ENCODE data around the gene PROK1.
A peak's percentile ranks its signal among the peaks of the same experiment; 100 is the strongest.

The PROK1 gene

DNA sequence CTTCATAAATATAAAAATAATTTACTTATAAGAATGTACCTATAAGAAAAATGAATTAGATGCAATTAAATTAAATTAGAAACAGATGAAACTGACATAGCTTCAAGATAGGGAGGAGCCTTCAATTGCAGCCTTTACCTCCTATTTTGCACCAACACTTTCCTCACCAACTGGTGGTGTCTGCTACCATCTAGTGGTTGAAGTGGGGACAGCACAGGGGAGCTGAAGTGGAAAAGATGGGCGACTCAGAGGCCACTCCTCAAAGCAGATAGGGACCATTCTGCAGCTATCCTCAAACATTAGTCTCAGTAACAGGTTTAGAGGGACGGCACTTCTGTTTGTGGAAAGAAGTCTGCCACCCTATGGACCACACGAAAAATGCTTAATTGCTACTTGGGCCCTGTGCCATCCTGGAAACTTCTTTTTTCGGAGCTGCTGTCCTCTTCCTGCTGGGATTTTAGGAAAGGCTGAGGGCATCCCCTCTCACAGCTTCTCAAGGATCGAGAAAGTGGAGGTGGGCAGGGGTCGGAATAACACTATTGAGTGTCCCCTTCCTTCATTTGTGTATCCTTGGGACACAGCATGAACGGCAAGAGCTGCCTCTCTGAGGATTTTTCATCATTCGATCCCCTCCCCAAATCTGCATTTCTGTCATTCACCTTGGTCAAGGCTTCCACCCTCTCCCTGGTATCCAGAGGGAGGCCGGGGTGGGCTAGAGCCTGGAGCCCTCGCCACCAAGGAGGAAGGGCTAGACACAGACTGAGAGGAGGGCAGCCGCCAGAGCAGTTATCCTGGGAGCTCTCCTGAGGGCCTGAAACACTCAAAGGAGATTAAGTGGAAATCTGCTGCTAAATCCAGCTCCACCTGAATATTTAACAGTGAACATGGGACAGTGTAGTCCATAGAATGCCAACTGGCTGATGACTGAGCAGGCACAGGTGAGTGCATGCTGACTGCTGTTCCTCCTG, 9.6 kb downstream of the PROK1 start:
- peak; percentile 72 for DNase-seq
- in situ Hi-C loops (cut with HindIII; ENCODE audit: low pct_ligation_motif_present, low pct_unique_long_range_greater_than_20kb, low sequenced_read_pairs), result no loop called here

- in situ Hi-C loops (cut with HindIII; ENCODE audit: low pct_ligation_motif_present, low pct_unique_long_range_greater_than_20kb, low sequenced_read_pairs), result no loop called here
- DNase-seq, result no peak
These were observed 11.1 kb downstream of the PROK1 start for GRCh38 chr1:110462093-110462492.

- peak; percentile 5 for DNase-seq
- in situ Hi-C loops (cut with HindIII; ENCODE audit: low pct_ligation_motif_present, low pct_unique_long_range_greater_than_20kb, low sequenced_read_pairs), result no loop called here
These were observed 12.0 kb downstream of the PROK1 start for GRCh38 chr1:110462964-110463363.

GRCh38 chr1:110463725-110464124, 12.8 kb downstream of the PROK1 start:
- DNase-seq, result no peak
- in situ Hi-C loops (cut with HindIII; ENCODE audit: low pct_ligation_motif_present, low pct_unique_long_range_greater_than_20kb, low sequenced_read_pairs), result no loop called here

DNA sequence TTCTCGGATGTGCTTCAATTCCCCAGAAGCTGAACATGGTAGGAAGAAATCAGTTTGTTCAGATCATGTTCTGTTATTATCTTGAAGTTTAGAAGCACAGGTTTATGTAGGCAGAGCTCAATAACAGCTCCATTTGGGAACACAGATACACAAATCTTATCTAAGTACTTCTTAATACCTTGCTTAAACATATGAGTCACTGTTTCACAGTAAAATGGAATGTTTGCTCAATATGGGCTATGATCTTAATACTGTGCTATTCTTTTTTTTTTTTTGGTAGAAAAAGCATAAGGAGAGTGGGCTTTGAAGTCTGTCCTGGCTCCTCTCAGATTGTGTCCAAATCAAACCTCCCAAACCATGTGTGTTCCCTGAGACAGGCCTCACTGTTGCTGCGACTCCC, 13.4 kb downstream of the PROK1 start:
- DNase-seq, result no peak

DNA sequence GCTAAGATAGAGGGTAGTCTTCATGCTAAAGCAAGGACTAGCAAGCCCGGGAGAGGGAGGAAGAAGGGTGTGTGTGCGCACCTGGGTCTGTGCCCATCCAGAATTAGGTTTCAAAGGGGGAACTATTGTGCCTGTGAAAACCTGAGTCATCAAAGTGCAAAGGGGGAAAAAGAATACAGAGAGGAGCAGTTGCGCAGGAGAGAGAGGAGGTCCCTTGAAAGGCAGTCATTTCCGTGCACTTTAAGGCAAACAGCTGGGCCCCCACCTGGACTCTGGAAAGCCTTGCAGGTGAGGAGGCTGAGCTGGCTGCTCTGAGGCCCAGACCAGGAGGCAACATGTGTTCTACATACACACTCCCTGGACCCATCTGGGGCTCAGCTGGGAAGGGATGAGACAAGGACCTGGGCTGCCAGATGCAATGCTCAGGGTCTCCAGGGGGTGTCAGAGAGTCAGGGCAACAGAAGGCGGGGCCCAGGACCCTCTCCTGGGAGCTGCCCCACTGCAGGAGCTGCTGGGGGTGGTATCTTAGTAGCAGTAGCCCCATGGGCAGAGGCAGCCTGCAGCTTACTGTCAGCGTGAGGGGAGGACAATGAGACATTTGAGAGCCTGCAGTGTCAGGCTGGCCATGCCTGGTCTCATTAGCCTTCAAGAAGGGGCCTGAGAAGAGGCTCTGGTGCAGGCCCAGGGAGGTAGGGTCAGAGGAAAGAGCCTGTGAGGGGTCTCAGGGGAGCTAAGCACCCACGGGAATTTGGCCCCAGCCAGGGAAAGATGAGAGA, 14.3 kb downstream of the PROK1 start:
- in situ Hi-C loops (cut with HindIII; ENCODE audit: low pct_ligation_motif_present, low pct_unique_long_range_greater_than_20kb, low sequenced_read_pairs), result no loop called here
- DNase-seq, result no peak

More for the DNA sequence above, 13.4 kb downstream of the PROK1 start:
- in situ Hi-C loops (cut with HindIII; ENCODE audit: low pct_ligation_motif_present, low pct_unique_long_range_greater_than_20kb, low sequenced_read_pairs), result no loop called here

DNA sequence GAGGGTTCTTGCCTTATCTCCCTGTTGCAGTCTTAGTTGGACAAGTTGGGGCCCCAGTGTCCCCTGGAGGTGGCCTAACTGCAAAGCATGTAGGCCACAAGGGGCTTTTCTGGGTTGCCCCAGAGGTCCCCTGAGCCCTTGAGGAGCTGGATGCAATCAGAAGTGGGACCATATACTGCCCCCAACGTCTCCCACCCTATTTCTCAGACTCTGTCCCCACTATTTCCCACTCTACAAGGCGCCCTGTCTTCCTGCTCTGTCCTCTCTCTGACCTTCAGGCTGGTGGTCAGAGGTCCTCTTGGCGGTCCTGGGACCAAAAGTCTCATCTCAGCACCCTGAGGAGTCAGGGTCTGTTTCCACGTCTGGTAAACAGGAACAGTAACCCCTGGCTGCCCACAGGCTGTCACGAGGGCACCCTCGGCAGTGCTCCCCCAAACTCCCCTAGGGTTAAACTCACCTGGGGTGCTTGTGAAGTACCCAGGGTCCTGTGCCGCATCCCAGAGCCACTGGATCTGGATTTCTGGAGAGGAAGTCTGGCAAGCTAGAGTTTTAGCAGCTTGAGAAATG, 14.9 kb downstream of the PROK1 start:
- in situ Hi-C loops (cut with HindIII; ENCODE audit: low pct_ligation_motif_present, low pct_unique_long_range_greater_than_20kb, low sequenced_read_pairs), result no loop called here
- DNase-seq, result no peak

GRCh38 chr1:110466646-110467280, 15.8 kb downstream of the PROK1 start:
- in situ Hi-C loops (cut with HindIII; ENCODE audit: low pct_ligation_motif_present, low pct_unique_long_range_greater_than_20kb, low sequenced_read_pairs), result no loop called here
- no peak for DNase-seq

GRCh38 chr1:110471131-110471530, 20.2 kb downstream of the PROK1 start:
- in situ Hi-C loops (cut with HindIII; ENCODE audit: low pct_ligation_motif_present, low pct_unique_long_range_greater_than_20kb, low sequenced_read_pairs), result no loop called here
- no peak for DNase-seq

- no peak for DNase-seq
- in situ Hi-C loops (cut with HindIII; ENCODE audit: low pct_ligation_motif_present, low pct_unique_long_range_greater_than_20kb, low sequenced_read_pairs), result no loop called here
These were observed 21.6 kb downstream of the PROK1 start for GRCh38 chr1:110472546-110472945.

- no peak for DNase-seq
- in situ Hi-C loops (cut with HindIII; ENCODE audit: low pct_ligation_motif_present, low pct_unique_long_range_greater_than_20kb, low sequenced_read_pairs), result no loop called here
These were observed 23.5 kb downstream of the PROK1 start for GRCh38 chr1:110474444-110474843.

- no peak for DNase-seq
- in situ Hi-C loops (cut with HindIII; ENCODE audit: low pct_ligation_motif_present, low pct_unique_long_range_greater_than_20kb, low sequenced_read_pairs), result no loop called here
These were observed 24.5 kb downstream of the PROK1 start for GRCh38 chr1:110475362-110476027.

GRCh38 chr1:110476028-110476765, 25.2 kb downstream of the PROK1 start:
- in situ Hi-C loops (cut with HindIII; ENCODE audit: low pct_ligation_motif_present, low pct_unique_long_range_greater_than_20kb, low sequenced_read_pairs), result no loop called here
- DNase-seq, result no peak

DNA sequence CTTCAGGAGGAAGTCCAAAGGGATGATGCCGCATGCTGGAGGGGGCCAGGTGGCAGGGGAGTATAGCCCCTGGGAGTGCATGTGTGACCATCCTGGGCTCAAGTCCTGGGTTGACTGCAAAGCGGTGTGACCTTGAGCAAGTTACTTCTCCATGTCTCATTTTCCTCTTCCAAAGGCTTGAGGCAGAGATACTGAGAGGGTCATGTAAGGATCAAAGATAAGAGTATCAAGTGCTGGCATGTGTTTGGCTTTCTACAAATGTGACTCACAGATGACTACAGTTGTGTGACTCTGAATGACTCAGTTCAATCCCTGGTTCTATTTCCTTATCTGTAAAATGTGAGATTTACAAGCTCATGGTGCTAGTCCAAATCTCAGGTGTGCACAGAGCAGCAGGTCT, 26.1 kb downstream of the PROK1 start:
- in situ Hi-C loops (cut with HindIII; ENCODE audit: low pct_ligation_motif_present, low pct_unique_long_range_greater_than_20kb, low sequenced_read_pairs), result no loop called here
- peak; percentile 47 for DNase-seq

- in situ Hi-C loops (cut with HindIII; ENCODE audit: low pct_ligation_motif_present, low pct_unique_long_range_greater_than_20kb, low sequenced_read_pairs), result no loop called here
- peak; percentile 30 for DNase-seq
These were observed 26.6 kb downstream of the PROK1 start for GRCh38 chr1:110477445-110477957.

DNA sequence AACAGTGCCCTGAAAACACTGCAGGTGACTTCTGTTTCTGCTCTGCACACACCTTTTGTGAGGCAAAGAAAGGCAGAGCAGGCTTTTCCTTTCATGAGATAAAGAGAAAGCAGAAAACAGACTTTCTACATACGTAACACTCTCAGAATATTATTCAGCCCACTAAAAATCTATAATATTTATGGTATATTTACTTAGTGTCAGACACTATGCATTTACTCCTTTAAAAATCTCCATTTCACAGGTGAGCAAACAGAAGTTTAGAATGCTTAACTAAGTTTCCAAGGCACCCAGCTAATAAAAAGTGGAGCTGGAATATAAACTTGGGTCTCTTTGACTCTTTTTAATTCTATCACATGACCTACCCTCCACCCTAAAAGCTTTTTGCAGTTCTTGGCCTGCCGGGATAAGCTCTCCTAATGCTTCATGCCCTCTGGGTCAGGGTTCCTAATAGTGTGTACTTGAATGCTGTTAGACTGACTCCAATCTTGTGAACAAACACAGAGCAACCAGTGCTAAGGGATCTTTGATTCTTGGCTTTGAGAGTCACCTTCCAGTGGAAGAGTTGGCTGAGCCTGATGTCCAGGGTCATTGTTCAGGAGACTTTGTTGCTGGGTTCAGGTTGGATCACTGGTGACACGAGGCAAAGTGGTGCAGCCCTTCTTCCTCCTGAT, 27.2 kb downstream of the PROK1 start:
- in situ Hi-C loops (cut with HindIII; ENCODE audit: low pct_ligation_motif_present, low pct_unique_long_range_greater_than_20kb, low sequenced_read_pairs), result no loop called here
- DNase-seq, result no peak

DNA sequence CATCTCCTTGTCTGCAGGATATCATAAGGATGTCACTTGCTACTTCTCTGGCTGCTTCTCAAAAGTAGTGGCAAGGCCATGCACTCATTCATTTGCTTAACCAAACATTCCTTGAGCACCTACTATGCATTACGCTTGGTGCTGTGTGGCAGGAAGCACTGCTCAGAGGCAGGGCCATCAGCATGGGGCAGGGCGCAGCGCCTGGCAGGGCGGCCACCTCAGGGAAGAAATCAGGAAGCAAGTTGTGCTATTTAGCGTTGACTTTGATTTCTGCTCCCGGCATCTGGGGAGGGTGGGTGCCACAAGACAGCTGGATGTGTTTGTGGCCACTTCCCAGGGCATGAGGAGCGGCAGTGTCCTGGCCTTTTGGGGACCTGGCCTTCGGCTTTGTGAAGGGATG, 27.9 kb downstream of the PROK1 start:
- in situ Hi-C loops (cut with HindIII; ENCODE audit: low pct_ligation_motif_present, low pct_unique_long_range_greater_than_20kb, low sequenced_read_pairs), result no loop called here
- no peak for DNase-seq
